GM19238 (cell line): ENCODE results near the gene TRMT10B.
A peak's percentile ranks its signal among the peaks of the same experiment; 100 is the strongest.
"Not testable (repeated sequence)": the region's sequence is repeated elsewhere in the genome, so short reads cannot be mapped to it uniquely, and the experiment has no call there.

Experiments used
- DNase-seq: peaks from one replicate; pipeline ENCODE4 v3.0.0; 2011; ENCODE audit warnings: low spot score; ENCODE audit not compliant: insufficient read length

TRMT10B gene

GRCh38 chr9:37800631-37801286, 47.2 kb downstream of the TRMT10B start, which contains the start of gene DCAF10:
TSS of gene DCAF10 (plus strand) at chr9:37800797. CDS start at chr9:37800867, 70 bp downstream.
- DNase-seq: peak; percentile 63

GRCh38 chr9:37801287-37801850, 47.8 kb downstream of the TRMT10B start:
- DNase-seq: no peak

- no peak for DNase-seq
These were observed 48.5 kb downstream of the TRMT10B start for GRCh38 chr9:37801959-37802711.

GRCh38 chr9:37806271-37806670, 52.7 kb downstream of the TRMT10B start:
- DNase-seq: no peak

DNA sequence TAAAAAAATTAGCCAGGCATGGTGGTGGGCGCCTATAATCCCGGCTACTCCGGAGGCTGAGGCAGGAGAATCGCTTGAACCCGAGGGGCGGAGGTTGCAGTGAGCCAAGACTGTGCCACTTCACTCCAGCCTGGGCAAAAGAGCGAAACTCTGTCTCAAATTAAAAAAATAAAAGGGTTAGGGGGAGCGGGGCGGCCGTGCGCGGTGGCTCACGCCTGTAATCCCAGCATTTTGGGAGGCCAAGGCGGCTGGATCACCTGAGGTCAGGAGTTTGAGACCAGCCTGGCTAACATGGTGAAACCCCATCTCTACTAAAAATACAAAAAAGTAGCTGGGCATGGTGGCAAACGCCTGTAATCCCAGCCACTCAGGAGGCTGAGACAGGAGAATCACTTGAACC, 56.1 kb downstream of the TRMT10B start:
- DNase-seq: not testable (repeated sequence)

DNA sequence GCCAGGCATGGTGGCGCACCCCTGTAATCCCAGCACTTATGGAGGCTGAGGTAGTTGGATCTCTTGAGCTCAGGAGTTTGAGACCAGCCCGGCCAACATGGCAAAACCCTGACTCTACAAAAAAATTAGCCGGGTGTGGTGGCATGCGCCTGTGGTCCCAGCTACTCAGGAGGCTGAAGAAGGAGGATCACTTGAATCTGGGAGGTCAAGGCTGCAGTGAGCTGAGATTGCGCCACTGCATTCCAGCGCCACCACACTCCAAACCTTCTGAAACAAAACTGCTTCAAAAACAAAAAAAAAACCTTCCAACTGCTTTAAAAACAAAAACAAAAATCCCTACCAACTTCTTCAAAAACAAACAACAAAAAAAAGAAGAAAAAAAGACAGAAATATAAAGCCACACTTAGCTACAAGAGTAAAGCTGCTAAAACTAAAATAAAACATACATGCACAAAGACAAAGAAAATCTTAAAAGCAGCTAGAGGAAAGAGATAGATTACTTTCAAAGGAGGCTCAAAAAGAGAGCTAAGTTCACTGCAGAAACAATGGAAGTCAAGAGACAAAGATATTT, 58.4 kb downstream of the TRMT10B start:
- no peak for DNase-seq

DNA sequence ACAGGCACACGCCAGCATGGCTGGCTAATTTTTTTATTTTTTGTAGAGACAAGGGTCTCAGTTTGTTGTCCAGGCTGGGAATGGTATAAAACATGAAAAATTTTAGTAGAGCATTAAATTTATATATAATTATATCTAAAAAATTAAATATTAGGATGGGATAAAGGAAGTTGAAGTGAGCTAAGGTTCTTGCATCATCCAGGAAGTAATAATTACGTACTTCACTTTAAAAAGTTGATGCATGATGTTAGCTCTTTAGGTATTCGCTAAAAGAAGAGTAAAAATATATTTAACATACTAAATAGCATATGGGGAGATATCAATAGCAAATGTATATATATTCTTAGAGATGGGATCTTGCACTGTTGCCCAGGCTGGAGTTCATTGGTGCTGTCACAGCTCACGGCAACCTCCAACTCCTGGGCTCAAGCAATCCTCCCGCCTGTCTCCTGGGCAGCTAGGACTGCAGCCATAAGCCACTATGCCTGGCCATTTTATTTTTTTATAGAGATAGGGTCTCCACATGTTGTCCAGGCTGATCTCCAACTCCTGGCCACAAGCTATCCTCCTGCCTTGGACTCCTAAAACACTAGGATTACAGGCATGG, 59.3 kb downstream of the TRMT10B start:
- DNase-seq: no peak

GRCh38 chr9:37818849-37819248, 65.2 kb downstream of the TRMT10B start:
- no peak for DNase-seq

DNA sequence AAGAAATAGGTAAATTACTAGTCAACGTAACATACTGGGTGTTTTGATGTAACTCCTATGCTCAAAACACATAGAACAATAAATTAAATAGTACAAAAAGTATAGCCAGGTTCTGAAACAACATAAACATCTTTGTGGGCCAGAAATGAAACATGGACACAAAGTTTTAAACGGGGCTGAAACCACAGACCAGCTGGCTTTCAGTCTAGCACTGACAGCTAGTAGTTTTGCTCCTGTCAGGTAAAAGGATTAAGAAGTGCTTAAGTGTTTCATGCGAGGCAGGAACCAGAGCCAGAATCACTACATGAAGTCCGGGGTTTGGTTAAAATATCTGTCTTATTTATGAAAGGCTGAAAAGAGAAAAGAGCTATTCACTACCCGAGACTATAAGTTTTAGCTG, 66.5 kb downstream of the TRMT10B start:
- DNase-seq: no peak

- DNase-seq: not testable (repeated sequence)
These were observed 71.6 kb downstream of the TRMT10B start for GRCh38 chr9:37825174-37825573.

DNA sequence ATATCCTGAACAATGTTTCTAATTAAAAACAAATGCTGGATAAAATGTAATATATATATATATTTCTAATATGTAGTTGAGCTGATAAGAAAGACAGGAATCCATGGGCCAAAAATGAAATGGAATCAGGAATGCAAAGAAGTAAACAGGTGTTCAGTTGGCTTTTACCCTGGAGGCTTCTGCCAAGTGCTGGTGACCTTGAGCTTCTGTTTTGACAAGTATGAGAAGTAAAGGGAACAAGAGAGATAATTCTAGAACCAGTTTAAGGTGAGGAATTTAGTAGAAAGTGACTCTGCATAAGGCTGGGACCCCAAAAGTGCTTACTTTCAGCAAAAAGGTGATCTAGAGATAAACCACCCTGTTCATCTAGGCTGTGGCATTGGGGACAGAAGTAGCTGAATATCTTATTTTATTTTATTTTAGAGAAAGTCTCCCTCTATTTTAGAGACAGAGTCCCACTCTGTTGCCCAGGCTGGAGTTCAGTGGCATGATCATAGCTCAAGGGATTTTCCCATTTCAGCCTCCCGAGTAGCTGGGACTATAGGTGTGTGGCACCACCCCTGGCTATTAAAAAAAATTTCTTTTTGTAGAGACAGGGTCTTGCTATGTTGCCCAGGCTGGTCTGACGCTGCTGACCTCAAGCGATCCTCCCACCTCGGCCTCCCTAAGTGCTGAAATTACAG, 74.0 kb downstream of the TRMT10B start:
- DNase-seq: no peak
